Thyroid gland (tissue), 4 donors: ENCODE data around the gene RBL1. TPM values are rescaled to one million over a fixed set of nuclear protein-coding genes. Genes with fewer than 3 reads are reported as not detected.

ENCODE experiments used
- DNase-seq, 2 donors: peaks; one replicate each; pipeline ENCODE4 v3.0.0-alpha.2; 2019
- H3K27ac ChIP-seq, 3 donors: fragments of 200-600 bp; sonication (generic); 1 replicate in 2 of 3; 2 replicates in 1 of 3; pipeline ENCODE4 v1.5.1; 2016 to 2019; ENCODE audit warnings: mild to moderate bottlenecking in 1 of 3, moderate library complexity in 1 of 3
- H3K27me3 ChIP-seq: fragments of 200-600 bp; sonication (generic); one replicate; pipeline ENCODE4 v1.5.1; 2019
- H3K36me3 ChIP-seq, 2 donors: fragments of 200-600 bp; sonication (generic); one replicate each; pipeline ENCODE4 v1.5.1; 2016 to 2019
- H3K4me1 ChIP-seq, 2 donors: fragments of 200-600 bp; sonication (generic); one replicate each; pipeline ENCODE4 v1.5.1; 2017 to 2019
- H3K4me3 ChIP-seq, 3 donors: fragments of 200-600 bp; sonication (generic); replicated peaks in 1 of 3; 1 replicate in 2 of 3; 2 replicates in 1 of 3; pipeline ENCODE4 v1.5.1; 2016; ENCODE audit warnings: mild to moderate bottlenecking in 1 of 3
- H3K9me3 ChIP-seq: fragments of 200-600 bp; sonication (generic); one replicate; pipeline ENCODE4 v1.5.1; 2017
- CTCF ChIP-seq, 6 experiments: fragments of 200-600 bp in 3 of 6; fragments of 450-650 bp in 3 of 6; sonication (generic) in 3 of 6; IDR thresholded peaks; one replicate each; pipeline ENCODE4 v1.5.1; 2016 to 2019; ENCODE audit warnings: antibody characterized with exemption in 6 of 6, mild to moderate bottlenecking in 2 of 6, inconsistent platforms in 1 of 6, moderate library complexity in 1 of 6
- POLR2A ChIP-seq, 2 donors: fragments of 450-650 bp; IDR thresholded peaks; one replicate each; pipeline ENCODE4 v1.6.1; 2017; ENCODE audit warnings: antibody characterized with exemption in 2 of 2, mild to moderate bottlenecking in 2 of 2, moderate library complexity in 1 of 2
- WGBS, 2 donors: methylation state at CpG; one replicate each; pipeline ENCODE4 v1.1.5; 2017; 5-methylcytosine and 5-hydroxymethylcytosine counted together
- intact Hi-C: fragments of 100-400 bp; cut with DNase I; formaldehyde crosslinking; loops from one replicate; pipeline ENCODE4 v1.15.1; 2023
- total RNA-seq, 4 donors: library from RNA; depleted of rRNA; stranded (reverse); fragments of >200 nt; gene quantifications; one replicate each; pipeline ENCODE4 v1.2.3, GENCODE V29; 2016

The RBL1 gene, protein sequence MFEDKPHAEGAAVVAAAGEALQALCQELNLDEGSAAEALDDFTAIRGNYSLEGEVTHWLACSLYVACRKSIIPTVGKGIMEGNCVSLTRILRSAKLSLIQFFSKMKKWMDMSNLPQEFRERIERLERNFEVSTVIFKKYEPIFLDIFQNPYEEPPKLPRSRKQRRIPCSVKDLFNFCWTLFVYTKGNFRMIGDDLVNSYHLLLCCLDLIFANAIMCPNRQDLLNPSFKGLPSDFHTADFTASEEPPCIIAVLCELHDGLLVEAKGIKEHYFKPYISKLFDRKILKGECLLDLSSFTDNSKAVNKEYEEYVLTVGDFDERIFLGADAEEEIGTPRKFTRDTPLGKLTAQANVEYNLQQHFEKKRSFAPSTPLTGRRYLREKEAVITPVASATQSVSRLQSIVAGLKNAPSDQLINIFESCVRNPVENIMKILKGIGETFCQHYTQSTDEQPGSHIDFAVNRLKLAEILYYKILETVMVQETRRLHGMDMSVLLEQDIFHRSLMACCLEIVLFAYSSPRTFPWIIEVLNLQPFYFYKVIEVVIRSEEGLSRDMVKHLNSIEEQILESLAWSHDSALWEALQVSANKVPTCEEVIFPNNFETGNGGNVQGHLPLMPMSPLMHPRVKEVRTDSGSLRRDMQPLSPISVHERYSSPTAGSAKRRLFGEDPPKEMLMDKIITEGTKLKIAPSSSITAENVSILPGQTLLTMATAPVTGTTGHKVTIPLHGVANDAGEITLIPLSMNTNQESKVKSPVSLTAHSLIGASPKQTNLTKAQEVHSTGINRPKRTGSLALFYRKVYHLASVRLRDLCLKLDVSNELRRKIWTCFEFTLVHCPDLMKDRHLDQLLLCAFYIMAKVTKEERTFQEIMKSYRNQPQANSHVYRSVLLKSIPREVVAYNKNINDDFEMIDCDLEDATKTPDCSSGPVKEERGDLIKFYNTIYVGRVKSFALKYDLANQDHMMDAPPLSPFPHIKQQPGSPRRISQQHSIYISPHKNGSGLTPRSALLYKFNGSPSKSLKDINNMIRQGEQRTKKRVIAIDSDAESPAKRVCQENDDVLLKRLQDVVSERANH
- 10 to 100 TPM in 1 of 4 donors, 1 to 10 TPM in 3; 6.4 to 12.1 (median 7.1) TPM for total RNA-seq

DNA sequence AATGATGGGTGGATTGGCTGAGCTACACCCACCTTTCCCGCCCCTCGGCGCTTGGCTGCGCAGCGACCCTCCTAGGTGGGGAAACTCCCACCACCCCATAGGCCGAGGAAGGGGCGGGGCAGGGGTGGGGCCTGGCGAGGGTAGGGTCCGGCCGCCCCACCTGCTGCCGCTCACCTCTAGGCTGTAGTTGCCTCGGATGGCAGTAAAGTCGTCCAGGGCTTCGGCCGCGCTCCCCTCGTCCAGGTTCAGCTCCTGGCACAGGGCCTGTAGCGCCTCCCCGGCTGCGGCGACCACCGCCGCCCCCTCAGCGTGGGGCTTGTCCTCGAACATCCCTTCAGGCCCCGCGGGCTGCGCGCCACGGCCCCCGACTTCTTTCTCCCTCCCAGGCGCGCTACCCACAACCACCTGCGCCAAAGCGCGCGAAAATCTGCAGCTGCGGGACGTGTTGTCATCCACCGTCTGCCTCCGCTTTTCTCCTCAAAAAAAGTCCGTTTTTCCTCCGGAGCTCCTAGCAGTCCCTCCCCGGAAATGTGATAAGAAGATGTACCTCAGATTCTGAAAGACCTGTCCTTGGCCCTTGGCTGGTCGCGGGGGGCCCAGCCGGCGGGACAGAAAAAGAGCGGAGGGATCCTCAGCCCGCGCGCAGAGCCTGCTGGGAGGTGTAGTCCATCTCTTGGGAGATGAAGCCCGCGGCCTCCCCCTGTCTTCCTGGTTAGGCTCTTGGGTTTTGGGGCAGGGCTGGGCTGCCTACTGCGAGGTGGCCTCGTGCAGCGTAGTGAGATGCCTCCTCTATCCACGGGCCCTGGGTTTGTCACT, at the start of gene RBL1:
TSS of gene RBL1 (minus strand) at position 399 of the 816 bp plus-strand sequence. CDS start at position 330, 69 bp downstream.
- Histone ChIP-seq H3K4me1 (peaks cover 10 to 14% of the 10 kb centered on the region in 2 donors), H3K27me3 (no peaks in the 10 kb centered on the region), H3K36me3 (no peaks in the 10 kb centered on the region), H3K9me3 (no peaks in the 10 kb centered on the region), H3K27ac (peak within 1 kb of the TSS in 2 of 3 donors; percentile 61 to 69), H3K4me3 (peak within 1 kb of the TSS; percentile 10 to 57 (median 49))
- intact Hi-C loops, result no loop called here
- WGBS, 2 donors, result 0 to 2% methylated on average over 26 to 27 of the region's 58 CpGs
- DNase-seq, result peak; percentile 73 to 76
- TF ChIP-seq POLR2A (IDR thresholded peaks at IDR 0.05) (peak in 1 of 2 donors; percentile 21), CTCF (IDR thresholded peaks at IDR 0.05) (peak in 2 of 6 experiments; percentile 15 to 26)

DNA sequence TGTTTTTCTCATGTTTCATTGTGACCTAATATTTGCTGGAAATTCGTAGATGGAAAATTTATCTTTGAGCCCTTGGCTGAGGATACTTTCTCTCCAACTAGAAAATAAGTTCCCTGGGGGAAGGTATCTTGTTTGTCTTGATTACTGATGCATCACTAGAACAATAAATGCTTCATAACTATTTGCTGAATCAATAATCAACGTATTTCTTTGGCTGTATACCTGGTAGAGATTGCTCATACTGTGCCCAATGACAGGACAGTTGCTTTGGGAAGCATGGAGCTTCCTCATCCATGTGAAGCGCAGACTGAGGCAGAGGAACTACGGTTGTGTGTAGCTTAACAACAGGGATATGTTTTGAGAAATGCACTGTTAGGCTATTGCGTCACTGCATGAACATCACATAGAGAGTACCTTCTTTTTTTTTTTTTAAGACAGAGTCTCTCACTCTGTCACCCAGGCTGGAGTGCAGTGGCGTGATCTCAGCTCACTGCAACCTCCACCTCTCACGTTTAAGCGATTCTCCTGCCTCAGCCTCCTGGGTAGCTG, 49.1 kb upstream of the RBL1 start:
- no peak overlapping the region for H3K27ac ChIP-seq
- H3K4me3 ChIP-seq, result no peak overlapping the region
- 91 to 95% methylated on average over 8 of the region's 8 CpGs for WGBS, 2 donors
- H3K36me3 ChIP-seq, result no peaks in the 10 kb centered on the region
- H3K9me3 ChIP-seq, result no peaks in the 10 kb centered on the region
- no peaks in the 10 kb centered on the region for H3K27me3 ChIP-seq
- no peaks in the 10 kb centered on the region for H3K4me1 ChIP-seq
- TF ChIP-seq POLR2A (IDR thresholded peaks at IDR 0.05) (no peak), CTCF (IDR thresholded peaks at IDR 0.05) (no peak)
- intact Hi-C loops, result no loop called here
- no peak for DNase-seq

- Histone ChIP-seq H3K27me3 (no peaks in the 10 kb centered on the region), H3K36me3 (no peaks in the 10 kb centered on the region), H3K4me3 (no peak overlapping the region), H3K27ac (no peak overlapping the region), H3K4me1 (no peaks in the 10 kb centered on the region), H3K9me3 (no peaks in the 10 kb centered on the region)
- WGBS, 2 donors, result 90 to 92% methylated on average over 3 of the region's 3 CpGs
- TF ChIP-seq POLR2A (IDR thresholded peaks at IDR 0.05) (no peak), CTCF (IDR thresholded peaks at IDR 0.05) (no peak)
- intact Hi-C loops, result no loop called here
- no peak for DNase-seq
Observed at GRCh38 chr20:37142708-37143107, 46.9 kb upstream of the RBL1 start.

DNA sequence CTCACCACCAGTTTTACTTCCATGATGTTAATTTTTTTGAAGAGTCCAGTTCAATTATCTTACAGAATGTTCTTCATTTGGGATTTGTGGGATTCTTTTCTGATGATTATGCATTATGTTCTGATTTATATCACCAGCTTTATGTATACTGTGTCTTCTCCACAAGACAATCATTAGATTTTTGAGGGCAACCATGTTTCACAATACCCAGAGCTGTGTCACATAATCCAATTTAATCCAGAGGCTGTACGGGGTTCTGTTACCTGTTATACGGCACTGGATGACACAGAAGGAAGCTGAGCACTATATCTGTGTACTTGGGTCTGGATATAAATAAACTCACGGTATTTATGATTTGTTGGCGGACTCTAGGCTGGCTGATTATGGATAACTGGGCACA, 41.8 kb upstream of the RBL1 start:
- no peak overlapping the region for H3K4me3 ChIP-seq
- no peaks in the 10 kb centered on the region for H3K27me3 ChIP-seq
- H3K4me1 ChIP-seq, result no peaks in the 10 kb centered on the region
- no peaks in the 10 kb centered on the region for H3K9me3 ChIP-seq
- intact Hi-C loops, result no loop called here
- TF ChIP-seq CTCF (IDR thresholded peaks at IDR 0.05) (no peak), POLR2A (IDR thresholded peaks at IDR 0.05) (no peak)
- no peak overlapping the region for H3K27ac ChIP-seq
- WGBS, 2 donors, result 95 to 96% methylated on average over 4 of the region's 4 CpGs
- H3K36me3 ChIP-seq, result no peaks in the 10 kb centered on the region
- no peak for DNase-seq
